Fibroblast of lung (primary cell): ENCODE results near the gene TBX10. TPM values are rescaled to one million over a fixed set of nuclear protein-coding genes. Genes with fewer than 3 reads are reported as not detected.

Experiments
- DNase-seq, 2 donors: peaks; one replicate each; pipeline versions ENCODE4 v3.0.0 to v3.0.0-alpha.2; 2010; ENCODE audit warnings: low read depth in 2 of 2
- H2AFZ ChIP-seq: 2 replicates; pipeline ENCODE4 v1.5.1; 2012; ENCODE audit warnings: low read length, control low read depth, inconsistent platforms
- H3K27ac ChIP-seq: 2 replicates; pipeline ENCODE4 v1.5.1; 2011; ENCODE audit warnings: low read length, control low read depth; ENCODE audit not compliant: insufficient read depth
- H3K27me3 ChIP-seq: 2 replicates; pipeline ENCODE4 v1.5.1; 2011; ENCODE audit warnings: mild to moderate bottlenecking, low read length; ENCODE audit not compliant: control insufficient read depth, insufficient read depth
- H3K36me3 ChIP-seq: 2 replicates; pipeline ENCODE4 v1.5.1; 2011; ENCODE audit warnings: low read length; ENCODE audit not compliant: control insufficient read depth, insufficient read depth
- H3K4me1 ChIP-seq: 2 replicates; pipeline ENCODE4 v1.5.1; 2011; ENCODE audit warnings: low read length; ENCODE audit not compliant: control insufficient read depth, insufficient read depth; ENCODE audit errors: extremely low read depth
- H3K4me2 ChIP-seq: 2 replicates; pipeline ENCODE4 v1.5.1; 2011; ENCODE audit warnings: low read length, control low read depth; ENCODE audit not compliant: insufficient read depth; ENCODE audit errors: extremely low read depth
- H3K4me3 ChIP-seq, 4 experiments: fragments of 200-600 bp in 1 of 4; sonication (generic) in 1 of 4; replicated peaks in 1 of 4; 2 replicates each; pipeline ENCODE4 v1.5.1; 2011 to 2016; ENCODE audit warnings: low read length in 4 of 4, low read depth in 3 of 4, mild to moderate bottlenecking in 3 of 4, control low read depth in 2 of 4, inconsistent platforms in 1 of 4, mixed read lengths in 1 of 4; ENCODE audit not compliant: insufficient read depth in 1 of 4; ENCODE audit errors: control extremely low read depth in 1 of 4
- H3K79me2 ChIP-seq: 2 replicates; pipeline ENCODE4 v1.5.1; 2012; ENCODE audit warnings: mild to moderate bottlenecking, low read length, inconsistent platforms; ENCODE audit not compliant: control insufficient read depth, insufficient read depth
- H3K9ac ChIP-seq: 2 replicates; pipeline ENCODE4 v1.5.1; 2011; ENCODE audit warnings: mild to moderate bottlenecking, low read length, control low read depth; ENCODE audit not compliant: insufficient read depth
- H3K9me3 ChIP-seq: 2 replicates; pipeline ENCODE4 v1.5.1; 2012; ENCODE audit warnings: low read depth, low read length; ENCODE audit not compliant: control insufficient read depth, insufficient read depth
- H4K20me1 ChIP-seq: 2 replicates; pipeline ENCODE4 v1.5.1; 2011; ENCODE audit warnings: low read length; ENCODE audit not compliant: control insufficient read depth, insufficient read depth; ENCODE audit errors: extremely low read depth
- EZH2 ChIP-seq: IDR thresholded peaks from 2 replicates; pipeline ENCODE4 v1.5.1; 2012; ENCODE audit warnings: low read length, control low read depth, mild to moderate bottlenecking; ENCODE audit errors: missing control alignments
- polyA plus RNA-seq, 2 donors: library from polyadenylated mRNA; depleted of rRNA in 1 of 2; stranded (reverse) in 1 of 2; unstranded in 1 of 2; fragments of >200 nt; gene quantifications; 2 replicates each; pipeline ENCODE4 v1.2.1, GENCODE V29; 2011 to 2012; ENCODE audit warnings: missing spikeins in 1 of 2
- total RNA-seq: library from RNA; depleted of rRNA; stranded (reverse); fragments of >200 nt; gene quantifications from 2 replicates; pipeline ENCODE4 v1.2.1, GENCODE V29; 2014
- TF ChIP-seq, protein P1 (sequence below), 2 donors: IDR thresholded peaks in 1 of 2; conservative IDR thresholded peaks in 1 of 2; 1 replicate in 1 of 2; 2 replicates in 1 of 2; pipeline ENCODE4 v1.5.1; 2011 to 2012; ENCODE audit warnings: low read length in 2 of 2, control low read depth in 1 of 2, inconsistent platforms in 1 of 2, low read depth in 1 of 2, mild to moderate bottlenecking in 1 of 2

Gene TBX10
- total and polyA plus RNA-seq, 2 donors (not counting 1 experiment from before 2014, with no cell fraction given), result not detected

DNA sequence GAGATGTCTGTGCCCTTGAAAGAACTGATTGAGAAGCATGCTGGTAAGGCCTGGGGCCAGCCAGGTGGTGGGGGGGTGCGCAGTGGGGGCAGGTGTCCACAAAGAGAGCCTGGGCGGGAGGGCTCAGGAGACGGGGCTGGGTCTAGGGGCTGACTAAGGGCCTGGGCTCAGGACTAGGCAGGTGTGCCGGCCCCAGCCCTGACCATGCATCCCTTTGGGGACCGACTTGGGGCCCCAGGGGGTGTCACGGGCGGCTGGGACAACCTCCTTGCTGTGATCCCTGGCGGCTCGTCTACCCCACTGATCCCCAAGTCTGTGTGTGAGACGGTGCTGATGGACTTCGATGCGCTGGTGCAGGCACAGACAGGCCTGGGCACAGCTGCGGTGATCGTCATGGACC, 28.4 kb downstream of the TBX10 start:
- H3K27ac ChIP-seq, result no peak overlapping the region
- TF ChIP-seq, protein P1, sequence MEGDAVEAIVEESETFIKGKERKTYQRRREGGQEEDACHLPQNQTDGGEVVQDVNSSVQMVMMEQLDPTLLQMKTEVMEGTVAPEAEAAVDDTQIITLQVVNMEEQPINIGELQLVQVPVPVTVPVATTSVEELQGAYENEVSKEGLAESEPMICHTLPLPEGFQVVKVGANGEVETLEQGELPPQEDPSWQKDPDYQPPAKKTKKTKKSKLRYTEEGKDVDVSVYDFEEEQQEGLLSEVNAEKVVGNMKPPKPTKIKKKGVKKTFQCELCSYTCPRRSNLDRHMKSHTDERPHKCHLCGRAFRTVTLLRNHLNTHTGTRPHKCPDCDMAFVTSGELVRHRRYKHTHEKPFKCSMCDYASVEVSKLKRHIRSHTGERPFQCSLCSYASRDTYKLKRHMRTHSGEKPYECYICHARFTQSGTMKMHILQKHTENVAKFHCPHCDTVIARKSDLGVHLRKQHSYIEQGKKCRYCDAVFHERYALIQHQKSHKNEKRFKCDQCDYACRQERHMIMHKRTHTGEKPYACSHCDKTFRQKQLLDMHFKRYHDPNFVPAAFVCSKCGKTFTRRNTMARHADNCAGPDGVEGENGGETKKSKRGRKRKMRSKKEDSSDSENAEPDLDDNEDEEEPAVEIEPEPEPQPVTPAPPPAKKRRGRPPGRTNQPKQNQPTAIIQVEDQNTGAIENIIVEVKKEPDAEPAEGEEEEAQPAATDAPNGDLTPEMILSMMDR (conservative IDR thresholded peaks at IDR 0.05 in 1 of 2, IDR thresholded peaks at IDR 0.05 in 1 of 2; ENCODE audit: low read depth in 1 of 2, low read length in 2 of 2), result no peak
- TF ChIP-seq EZH2, result no peak
- H3K79me2 ChIP-seq, result peaks cover 9% of the 10 kb centered on the region
- H3K4me3 ChIP-seq, result no peak overlapping the region
- peaks cover 4% of the 10 kb centered on the region for H3K27me3 ChIP-seq
- H3K4me1 ChIP-seq, result peaks cover 6% of the 10 kb centered on the region
- no peak for DNase-seq
- H3K4me2 ChIP-seq, result no peak overlapping the region
- no peak overlapping the region for H2AFZ ChIP-seq
- no peaks in the 10 kb centered on the region for H3K9me3 ChIP-seq
- H4K20me1 ChIP-seq, result no peaks in the 10 kb centered on the region
- H3K36me3 ChIP-seq, result peaks cover 12% of the 10 kb centered on the region
- no peak overlapping the region for H3K9ac ChIP-seq

GRCh38 chr11:67610302-67610868, 29.2 kb downstream of the TBX10 start:
- TF ChIP-seq, protein P1 (conservative IDR thresholded peaks at IDR 0.05 in 1 of 2, IDR thresholded peaks at IDR 0.05 in 1 of 2; ENCODE audit: low read depth in 1 of 2, low read length in 2 of 2), result no peak
- no peak for TF ChIP-seq EZH2

DNA sequence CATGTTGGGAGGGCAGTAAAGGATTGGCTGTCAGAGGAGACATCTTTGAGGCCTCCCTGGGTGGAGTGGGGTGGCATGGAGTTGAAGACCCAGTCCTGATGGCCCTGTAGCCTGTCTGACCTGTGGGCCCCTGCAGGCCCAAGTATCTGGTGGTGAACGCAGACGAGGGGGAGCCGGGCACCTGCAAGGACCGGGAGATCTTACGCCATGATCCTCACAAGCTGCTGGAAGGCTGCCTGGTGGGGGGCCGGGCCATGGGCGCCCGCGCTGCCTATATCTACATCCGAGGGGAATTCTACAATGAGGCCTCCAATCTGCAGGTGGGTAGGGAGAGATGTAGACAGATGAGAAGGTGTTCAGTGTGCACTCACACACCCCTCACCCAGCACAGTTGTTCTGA, 30.2 kb downstream of the TBX10 start:
- Histone ChIP-seq H3K9me3 (no peaks in the 10 kb centered on the region), H4K20me1 (no peaks in the 10 kb centered on the region), H3K4me1 (peaks cover 12% of the 10 kb centered on the region), H3K79me2 (peaks cover 9% of the 10 kb centered on the region), H3K4me3 (no peak overlapping the region), H3K36me3 (peaks cover 12% of the 10 kb centered on the region), H3K4me2 (no peak overlapping the region), H3K27me3 (no peaks in the 10 kb centered on the region), H3K9ac (no peak overlapping the region), H3K27ac (no peak overlapping the region), H2AFZ (no peak overlapping the region)
- DNase-seq, result no peak
- TF ChIP-seq EZH2, result no peak
- TF ChIP-seq, protein P1 (conservative IDR thresholded peaks at IDR 0.05 in 1 of 2, IDR thresholded peaks at IDR 0.05 in 1 of 2; ENCODE audit: low read depth in 1 of 2, low read length in 2 of 2), result no peak

More at GRCh38 chr11:67610302-67610868, 29.2 kb downstream of the TBX10 start:
- Histone ChIP-seq H3K9me3 (no peaks in the 10 kb centered on the region), H2AFZ (no peak overlapping the region), H3K27me3 (no peaks in the 10 kb centered on the region), H4K20me1 (no peaks in the 10 kb centered on the region), H3K4me3 (no peak overlapping the region), H3K27ac (no peak overlapping the region), H3K4me2 (no peak overlapping the region), H3K79me2 (peaks cover 9% of the 10 kb centered on the region), H3K9ac (no peak overlapping the region), H3K4me1 (peaks cover 12% of the 10 kb centered on the region), H3K36me3 (peaks cover 12% of the 10 kb centered on the region)
- no peak for DNase-seq
